Stimulated activated CD4-positive, alpha-beta T cell treated with anti-CD3 and anti-CD28 coated beads, TNF-alpha, amount 100 ng/mL, for 4 hours (primary cell): ENCODE measurements around the gene POLE4.

Experiments
- DNase-seq, 3 experiments: peaks; one replicate each; pipeline ENCODE4 v3.0.0-alpha.2; 2020; ENCODE audit warnings: low read depth in 3 of 3

POLE4 gene

GRCh38 chr2:74958274-74959105 is at the start of gene POLE4:
Gene POLE4, plus strand, starts transcription at chr2:74958643. Its CDS starts 37 bp downstream, at chr2:74958680.
- DNase-seq = peak; percentile 93 to 95 (median 94)

- DNase-seq = no peak
These were observed 49.5 kb upstream of the POLE4 start for GRCh38 chr2:74908748-74909444.

GRCh38 chr2:74910245-74910644 is 48.2 kb upstream of the POLE4 start:
- no peak for DNase-seq

GRCh38 chr2:74911061-74911460 is 47.4 kb upstream of the POLE4 start:
- DNase-seq = no peak

- no peak for DNase-seq
These were observed 42.7 kb upstream of the POLE4 start for GRCh38 chr2:74915743-74916142.

GRCh38 chr2:74916394-74916793 is 42.0 kb upstream of the POLE4 start:
- no peak for DNase-seq

- DNase-seq = no peak
These were observed 40.5 kb upstream of the POLE4 start for GRCh38 chr2:74917702-74918619.

- DNase-seq = peak; percentile 50 to 54 (median 50)
These were observed 38.6 kb upstream of the POLE4 start for GRCh38 chr2:74919827-74920226.

GRCh38 chr2:74921236-74921736 is 37.2 kb upstream of the POLE4 start:
- no peak for DNase-seq

- DNase-seq = no peak
These were observed 35.7 kb upstream of the POLE4 start for GRCh38 chr2:74922592-74923227.

- DNase-seq = no peak
These were observed 33.8 kb upstream of the POLE4 start for GRCh38 chr2:74924463-74925265.

GRCh38 chr2:74925361-74925786 is 33.1 kb upstream of the POLE4 start:
- DNase-seq = no peak

- DNase-seq = no peak
These were observed 30.8 kb upstream of the POLE4 start for GRCh38 chr2:74927621-74928020.

- no peak for DNase-seq
These were observed 27.5 kb upstream of the POLE4 start for GRCh38 chr2:74930811-74931486.

GRCh38 chr2:74931940-74932339 is 26.5 kb upstream of the POLE4 start:
- no peak for DNase-seq

GRCh38 chr2:74935975-74936391 is 22.5 kb upstream of the POLE4 start:
- DNase-seq = no peak

GRCh38 chr2:74937221-74937880 is 21.1 kb upstream of the POLE4 start:
- no peak for DNase-seq

GRCh38 chr2:74938264-74938663 is 20.2 kb upstream of the POLE4 start:
- no peak for DNase-seq
